ENCODE data around the gene MDM1.

The MDM1 gene

DNA sequence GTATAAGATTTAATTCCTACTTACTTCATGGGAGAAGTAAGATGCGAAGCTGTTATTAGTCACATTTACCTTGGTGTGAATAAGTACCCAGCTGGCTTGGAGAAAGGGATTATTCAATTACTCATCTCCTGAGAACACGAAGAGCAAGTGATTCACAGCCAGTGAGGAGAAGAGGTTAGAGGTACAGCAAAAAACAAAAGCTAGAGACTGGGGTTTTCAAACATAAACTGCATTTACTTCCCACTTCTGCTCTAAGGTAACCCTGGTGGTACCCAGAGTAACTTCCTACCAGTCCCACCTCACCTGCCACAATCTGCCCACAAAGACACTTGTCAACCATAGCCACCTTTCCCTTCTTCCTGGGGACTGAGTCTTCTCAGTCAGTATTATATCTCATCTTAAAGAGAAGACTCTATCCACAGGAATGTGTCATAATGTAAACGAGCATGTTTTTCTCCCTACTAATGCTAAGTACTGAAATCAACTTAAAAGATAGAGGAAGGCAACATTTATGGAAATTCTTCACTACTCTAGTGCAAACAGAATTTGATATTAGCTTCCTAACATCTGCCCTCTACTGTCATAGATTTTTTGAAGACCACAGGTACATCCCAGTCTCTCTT is 72.7 kb downstream of the MDM1 start:
- CTCF ChIA-PET: interaction anchor here (0.7 to 1.0 kb wide), 3 partner anchors 58 to 753 kb away, joined by 3 to 8 read pairs (median 4); no protein-coding TSS in a partner anchor
- POLR2A ChIA-PET (ENCODE audit: low non-redundant PET): no interaction called here
- TF ChIP-seq, protein P1, sequence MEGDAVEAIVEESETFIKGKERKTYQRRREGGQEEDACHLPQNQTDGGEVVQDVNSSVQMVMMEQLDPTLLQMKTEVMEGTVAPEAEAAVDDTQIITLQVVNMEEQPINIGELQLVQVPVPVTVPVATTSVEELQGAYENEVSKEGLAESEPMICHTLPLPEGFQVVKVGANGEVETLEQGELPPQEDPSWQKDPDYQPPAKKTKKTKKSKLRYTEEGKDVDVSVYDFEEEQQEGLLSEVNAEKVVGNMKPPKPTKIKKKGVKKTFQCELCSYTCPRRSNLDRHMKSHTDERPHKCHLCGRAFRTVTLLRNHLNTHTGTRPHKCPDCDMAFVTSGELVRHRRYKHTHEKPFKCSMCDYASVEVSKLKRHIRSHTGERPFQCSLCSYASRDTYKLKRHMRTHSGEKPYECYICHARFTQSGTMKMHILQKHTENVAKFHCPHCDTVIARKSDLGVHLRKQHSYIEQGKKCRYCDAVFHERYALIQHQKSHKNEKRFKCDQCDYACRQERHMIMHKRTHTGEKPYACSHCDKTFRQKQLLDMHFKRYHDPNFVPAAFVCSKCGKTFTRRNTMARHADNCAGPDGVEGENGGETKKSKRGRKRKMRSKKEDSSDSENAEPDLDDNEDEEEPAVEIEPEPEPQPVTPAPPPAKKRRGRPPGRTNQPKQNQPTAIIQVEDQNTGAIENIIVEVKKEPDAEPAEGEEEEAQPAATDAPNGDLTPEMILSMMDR (conservative IDR thresholded peaks at IDR 0.05; ENCODE audit: low read depth): no peak
- peak; percentile 91 for DNase-seq (ENCODE audit: low spot score)
- H3K27ac ChIP-seq: no peak overlapping the region

DNA sequence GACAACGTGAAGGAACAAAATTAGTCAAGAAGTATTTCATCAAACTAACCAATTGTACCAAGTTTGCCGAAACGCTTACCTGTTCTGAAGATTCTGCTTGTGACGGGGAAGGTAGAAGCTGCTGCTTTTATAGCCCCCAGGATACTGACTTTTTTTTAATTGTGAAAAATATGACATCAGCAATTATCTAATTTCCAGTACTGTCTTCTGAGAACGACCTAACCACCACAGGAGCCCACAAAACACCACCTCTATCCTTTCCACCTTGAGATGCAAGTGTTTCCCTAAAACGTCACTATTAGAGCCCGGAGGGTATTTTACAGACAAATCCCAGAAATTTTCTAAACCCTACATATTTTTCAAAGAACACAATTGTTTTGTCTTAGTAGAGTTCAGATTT is 78.7 kb downstream of the MDM1 start, which contains the start of gene IL22:
Gene IL22 (minus strand): TSS at position 101 of the 400 bp plus-strand sequence. CDS start 156 bp downstream, outside the sequence.
- no peak within 1 kb of the TSS for H3K27ac ChIP-seq
- ChIA-PET CTCF (no interaction called here), POLR2A (ENCODE audit: low non-redundant PET) (no interaction called here)
- DNase-seq (ENCODE audit: low spot score): no peak
- TF ChIP-seq, protein P1 (conservative IDR thresholded peaks at IDR 0.05; ENCODE audit: low read depth): no peak

DNA sequence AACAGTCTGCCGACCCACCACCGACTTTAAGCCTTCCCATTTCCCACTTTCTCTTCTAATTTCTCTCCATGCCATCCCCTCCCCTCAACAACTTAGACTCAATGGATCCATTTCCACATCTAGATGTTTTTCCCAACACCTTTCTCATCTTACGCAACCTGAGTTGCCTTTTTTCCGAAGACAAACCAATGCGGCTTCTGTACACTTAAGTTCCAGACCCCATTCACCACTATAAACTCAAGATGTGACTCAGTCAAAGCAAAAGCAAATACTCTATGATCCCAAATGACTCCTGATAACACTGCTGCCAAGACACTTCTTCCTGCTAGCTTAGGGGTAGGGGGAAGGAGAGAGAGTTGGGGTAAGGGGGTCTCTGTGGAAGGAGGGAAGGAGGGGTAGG is 80.1 kb downstream of the MDM1 start:
- TF ChIP-seq, protein P1 (conservative IDR thresholded peaks at IDR 0.05; ENCODE audit: low read depth): no peak
- H3K27ac ChIP-seq: no peak overlapping the region
- no peak for DNase-seq (ENCODE audit: low spot score)
- ChIA-PET CTCF (interaction anchor here (0.6 to 1.0 kb wide), 2 partner anchors 30 to 408 kb away, joined by 3 to 4 read pairs; no protein-coding TSS in a partner anchor), POLR2A (ENCODE audit: low non-redundant PET) (no interaction called here)

DNA sequence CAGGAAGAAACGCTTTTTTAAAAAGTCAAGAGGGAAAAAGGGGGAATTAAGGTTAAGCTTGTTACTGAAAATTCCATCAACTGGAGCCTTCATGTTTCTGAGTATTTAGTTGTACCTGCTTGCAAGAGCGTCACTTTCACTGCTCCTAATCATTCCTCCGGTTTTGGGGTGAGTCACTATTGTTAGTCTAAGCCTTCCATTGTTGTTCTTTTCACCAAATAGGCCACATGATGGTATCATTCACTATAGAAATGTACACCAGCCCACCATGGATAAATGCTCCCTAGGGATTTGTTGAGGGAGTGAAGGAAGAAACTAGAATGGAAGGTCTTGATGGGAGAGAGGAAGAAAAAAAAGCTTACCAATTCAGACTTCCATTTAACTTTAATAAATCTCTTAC is 81.7 kb downstream of the MDM1 start:
- no peak for DNase-seq (ENCODE audit: low spot score)
- POLR2A ChIA-PET (ENCODE audit: low non-redundant PET): no interaction called here
- CTCF ChIA-PET: interaction anchor here (0.7 kb wide), 1 partner anchor 26 kb away, joined by 3 read pairs; no protein-coding TSS in a partner anchor

DNA sequence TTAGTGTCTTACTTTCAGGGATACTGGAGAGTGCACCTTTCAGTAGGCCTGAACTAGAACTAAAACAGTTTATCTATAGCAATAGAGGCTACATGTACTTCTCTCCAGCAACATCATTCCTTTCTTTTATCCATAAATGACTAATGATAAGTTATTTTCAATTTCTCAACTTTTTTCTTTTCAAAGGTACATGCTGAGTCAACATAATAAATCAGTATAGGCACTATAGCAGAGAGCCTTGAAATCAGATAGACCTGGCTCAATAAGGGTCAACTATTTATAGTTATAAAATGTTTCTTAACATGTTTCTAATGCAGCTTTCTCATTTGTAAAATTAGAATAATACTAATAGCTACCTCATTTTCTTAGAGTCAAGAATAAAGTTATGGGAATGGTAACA is 84.4 kb downstream of the MDM1 start:
- TF ChIP-seq, protein P1 (conservative IDR thresholded peaks at IDR 0.05; ENCODE audit: low read depth): no peak
- ChIA-PET POLR2A (ENCODE audit: low non-redundant PET) (no interaction called here), CTCF (interaction anchor here (0.7 kb wide), 1 partner anchor 143 kb away, joined by 4 read pairs; no protein-coding TSS in a partner anchor)
- H3K27ac ChIP-seq: no peak overlapping the region
- DNase-seq (ENCODE audit: low spot score): no peak

More for the DNA sequence above, 81.7 kb downstream of the MDM1 start:
- no peak overlapping the region for H3K27ac ChIP-seq
- TF ChIP-seq, protein P1 (conservative IDR thresholded peaks at IDR 0.05; ENCODE audit: low read depth): no peak

DNA sequence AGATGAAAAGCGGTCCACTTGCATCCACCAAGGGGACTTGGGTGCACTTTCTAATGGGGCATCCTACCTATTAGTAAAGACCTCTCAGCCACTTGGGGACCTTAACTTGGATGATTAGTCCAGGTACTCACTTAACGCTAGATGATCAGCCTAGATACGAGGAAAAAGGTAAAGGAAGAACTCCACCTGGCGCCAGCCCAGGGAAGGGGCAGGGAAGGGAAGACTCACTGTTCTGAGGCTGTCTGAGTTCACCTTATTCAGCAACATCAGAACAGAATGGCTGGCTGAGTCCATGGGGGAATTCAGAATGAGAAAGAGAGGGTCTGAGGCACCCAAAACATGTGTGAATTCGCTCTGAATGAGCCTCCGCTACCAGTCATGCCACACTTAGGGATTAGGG is 85.8 kb downstream of the MDM1 start:
- ChIA-PET CTCF (interaction anchor here (0.5 to 0.7 kb wide), 2 partner anchors 21 to 90 kb away, joined by 3 read pairs; no protein-coding TSS in a partner anchor), POLR2A (ENCODE audit: low non-redundant PET) (no interaction called here)
- TF ChIP-seq, protein P1 (conservative IDR thresholded peaks at IDR 0.05; ENCODE audit: low read depth): no peak
- no peak for DNase-seq (ENCODE audit: low spot score)
- no peak overlapping the region for H3K27ac ChIP-seq
